ENCODE results near the gene ACSL1.

DNA sequence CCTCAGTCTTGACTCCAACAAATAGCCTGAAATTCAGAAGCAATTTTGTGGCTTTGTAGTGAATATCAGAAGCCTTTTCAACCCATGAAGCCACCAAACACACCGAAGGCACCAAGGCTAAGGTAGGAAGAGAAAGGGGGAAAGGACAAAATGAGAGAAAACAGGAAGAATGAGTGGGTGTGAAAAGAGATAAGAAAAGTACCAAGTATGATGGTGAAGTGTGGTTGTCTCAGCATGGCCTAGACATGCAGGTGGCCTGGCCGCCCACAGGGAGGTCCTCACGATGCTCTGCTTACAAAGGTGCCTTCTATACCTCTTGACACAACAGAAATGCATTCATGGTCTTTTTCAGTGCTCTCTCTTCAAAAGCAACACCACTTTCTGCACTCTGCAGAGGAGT is 34.9 kb downstream of the ACSL1 start:
- TF ChIP-seq, protein P1, sequence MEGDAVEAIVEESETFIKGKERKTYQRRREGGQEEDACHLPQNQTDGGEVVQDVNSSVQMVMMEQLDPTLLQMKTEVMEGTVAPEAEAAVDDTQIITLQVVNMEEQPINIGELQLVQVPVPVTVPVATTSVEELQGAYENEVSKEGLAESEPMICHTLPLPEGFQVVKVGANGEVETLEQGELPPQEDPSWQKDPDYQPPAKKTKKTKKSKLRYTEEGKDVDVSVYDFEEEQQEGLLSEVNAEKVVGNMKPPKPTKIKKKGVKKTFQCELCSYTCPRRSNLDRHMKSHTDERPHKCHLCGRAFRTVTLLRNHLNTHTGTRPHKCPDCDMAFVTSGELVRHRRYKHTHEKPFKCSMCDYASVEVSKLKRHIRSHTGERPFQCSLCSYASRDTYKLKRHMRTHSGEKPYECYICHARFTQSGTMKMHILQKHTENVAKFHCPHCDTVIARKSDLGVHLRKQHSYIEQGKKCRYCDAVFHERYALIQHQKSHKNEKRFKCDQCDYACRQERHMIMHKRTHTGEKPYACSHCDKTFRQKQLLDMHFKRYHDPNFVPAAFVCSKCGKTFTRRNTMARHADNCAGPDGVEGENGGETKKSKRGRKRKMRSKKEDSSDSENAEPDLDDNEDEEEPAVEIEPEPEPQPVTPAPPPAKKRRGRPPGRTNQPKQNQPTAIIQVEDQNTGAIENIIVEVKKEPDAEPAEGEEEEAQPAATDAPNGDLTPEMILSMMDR (IDR thresholded peaks at IDR 0.05), result no peak
- no peak for TF ChIP-seq ZFX (IDR thresholded peaks at IDR 0.05; ENCODE audit: borderline replicate concordance)
